Measurements from ENCODE around the gene DPYD. TPM values are rescaled to one million over a fixed set of nuclear protein-coding genes. Genes with fewer than 3 reads are reported as not detected.

Gene DPYD
- total RNA-seq, 1 experiment from 2014 or later, result 0.46 TPM

DNA sequence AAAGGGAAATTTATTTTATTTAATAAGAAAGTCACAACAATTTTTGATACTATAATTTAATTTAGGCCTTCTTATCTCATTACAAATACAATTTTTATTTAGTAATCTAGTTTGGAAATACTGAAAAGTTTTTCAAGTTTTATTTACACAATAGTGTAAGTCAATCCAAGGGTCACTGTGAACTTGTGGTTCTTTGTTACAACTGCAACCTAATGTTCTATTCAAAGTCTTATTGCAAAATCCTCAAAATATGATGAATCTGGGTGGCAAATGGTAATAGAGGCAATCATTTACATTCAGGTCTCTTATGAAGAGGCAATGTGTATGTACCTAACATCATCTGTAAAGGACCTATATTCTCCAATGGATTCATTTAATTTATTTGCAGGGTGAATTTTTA, 421.2 kb downstream of the DPYD start:
- no peak for ATAC-seq

DNA sequence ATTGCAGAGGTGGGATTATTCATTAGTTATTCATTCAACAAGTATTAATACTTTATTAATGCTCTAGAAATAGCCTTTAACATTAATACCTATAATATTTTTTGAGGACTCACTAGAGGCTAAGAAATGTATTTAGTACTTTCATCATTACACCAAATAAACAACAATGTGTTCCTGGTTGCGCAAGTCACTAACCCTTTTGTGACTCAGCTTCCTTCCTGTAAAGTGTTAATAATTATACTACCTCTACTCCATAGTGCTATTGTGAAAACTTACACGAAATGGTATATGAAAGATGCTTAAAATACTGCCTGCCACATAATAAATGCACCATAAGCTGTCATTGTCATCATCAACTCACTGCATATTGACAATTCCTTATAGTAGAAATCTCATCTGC, 431.0 kb downstream of the DPYD start:
- H3K4me1 Mint-ChIP-seq, result no peaks in the 10 kb centered on the region
- POLR2A ChIA-PET, result no interaction called here
- TF ChIP-seq CREM (CRISPR knock-in tag; IDR thresholded peaks at IDR 0.05) (no peak), ZNF232 (CRISPR knock-in tag; IDR thresholded peaks at IDR 0.05) (no peak), GABPB1 (CRISPR knock-in tag; IDR thresholded peaks at IDR 0.05) (no peak), ZNF219 (CRISPR knock-in tag; IDR thresholded peaks at IDR 0.05; ENCODE audit: borderline replicate concordance) (no peak), NR2C2 (CRISPR knock-in tag; IDR thresholded peaks at IDR 0.05) (no peak), ZNF121 (CRISPR knock-in tag; IDR thresholded peaks at IDR 0.05) (no peak)
- TF ChIP-seq, protein P1, sequence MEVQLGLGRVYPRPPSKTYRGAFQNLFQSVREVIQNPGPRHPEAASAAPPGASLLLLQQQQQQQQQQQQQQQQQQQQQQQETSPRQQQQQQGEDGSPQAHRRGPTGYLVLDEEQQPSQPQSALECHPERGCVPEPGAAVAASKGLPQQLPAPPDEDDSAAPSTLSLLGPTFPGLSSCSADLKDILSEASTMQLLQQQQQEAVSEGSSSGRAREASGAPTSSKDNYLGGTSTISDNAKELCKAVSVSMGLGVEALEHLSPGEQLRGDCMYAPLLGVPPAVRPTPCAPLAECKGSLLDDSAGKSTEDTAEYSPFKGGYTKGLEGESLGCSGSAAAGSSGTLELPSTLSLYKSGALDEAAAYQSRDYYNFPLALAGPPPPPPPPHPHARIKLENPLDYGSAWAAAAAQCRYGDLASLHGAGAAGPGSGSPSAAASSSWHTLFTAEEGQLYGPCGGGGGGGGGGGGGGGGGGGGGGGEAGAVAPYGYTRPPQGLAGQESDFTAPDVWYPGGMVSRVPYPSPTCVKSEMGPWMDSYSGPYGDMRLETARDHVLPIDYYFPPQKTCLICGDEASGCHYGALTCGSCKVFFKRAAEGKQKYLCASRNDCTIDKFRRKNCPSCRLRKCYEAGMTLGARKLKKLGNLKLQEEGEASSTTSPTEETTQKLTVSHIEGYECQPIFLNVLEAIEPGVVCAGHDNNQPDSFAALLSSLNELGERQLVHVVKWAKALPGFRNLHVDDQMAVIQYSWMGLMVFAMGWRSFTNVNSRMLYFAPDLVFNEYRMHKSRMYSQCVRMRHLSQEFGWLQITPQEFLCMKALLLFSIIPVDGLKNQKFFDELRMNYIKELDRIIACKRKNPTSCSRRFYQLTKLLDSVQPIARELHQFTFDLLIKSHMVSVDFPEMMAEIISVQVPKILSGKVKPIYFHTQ (CRISPR knock-in tag; IDR thresholded peaks at IDR 0.05), result no peak
- TF ChIP-seq, protein P2, sequence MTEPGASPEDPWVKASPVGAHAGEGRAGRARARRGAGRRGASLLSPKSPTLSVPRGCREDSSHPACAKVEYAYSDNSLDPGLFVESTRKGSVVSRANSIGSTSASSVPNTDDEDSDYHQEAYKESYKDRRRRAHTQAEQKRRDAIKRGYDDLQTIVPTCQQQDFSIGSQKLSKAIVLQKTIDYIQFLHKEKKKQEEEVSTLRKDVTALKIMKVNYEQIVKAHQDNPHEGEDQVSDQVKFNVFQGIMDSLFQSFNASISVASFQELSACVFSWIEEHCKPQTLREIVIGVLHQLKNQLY (CRISPR knock-in tag; IDR thresholded peaks at IDR 0.05), result no peak
- TF ChIP-seq, protein P3, sequence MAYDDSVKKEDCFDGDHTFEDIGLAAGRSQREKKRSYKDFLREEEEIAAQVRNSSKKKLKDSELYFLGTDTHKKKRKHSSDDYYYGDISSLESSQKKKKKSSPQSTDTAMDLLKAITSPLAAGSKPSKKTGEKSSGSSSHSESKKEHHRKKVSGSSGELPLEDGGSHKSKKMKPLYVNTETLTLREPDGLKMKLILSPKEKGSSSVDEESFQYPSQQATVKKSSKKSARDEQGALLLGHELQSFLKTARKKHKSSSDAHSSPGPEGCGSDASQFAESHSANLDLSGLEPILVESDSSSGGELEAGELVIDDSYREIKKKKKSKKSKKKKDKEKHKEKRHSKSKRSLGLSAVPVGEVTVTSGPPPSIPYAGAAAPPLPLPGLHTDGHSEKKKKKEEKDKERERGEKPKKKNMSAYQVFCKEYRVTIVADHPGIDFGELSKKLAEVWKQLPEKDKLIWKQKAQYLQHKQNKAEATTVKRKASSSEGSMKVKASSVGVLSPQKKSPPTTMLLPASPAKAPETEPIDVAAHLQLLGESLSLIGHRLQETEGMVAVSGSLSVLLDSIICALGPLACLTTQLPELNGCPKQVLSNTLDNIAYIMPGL (CRISPR knock-in tag; IDR thresholded peaks at IDR 0.05), result no peak
- DNase-seq (ENCODE audit: low spot score) (no peak), ATAC-seq (no peak)
- H3K4me3 Mint-ChIP-seq, result no peak overlapping the region
- H3K9me3 Mint-ChIP-seq, result peaks cover 6% of the 10 kb centered on the region
- H3K27ac Mint-ChIP-seq, result no peak overlapping the region
- no peaks in the 10 kb centered on the region for H3K27me3 Mint-ChIP-seq (ENCODE audit: low read depth)
- H3K36me3 Mint-ChIP-seq, result no peaks in the 10 kb centered on the region
- CTCF ChIA-PET, result no interaction called here

More for the DNA sequence above, 421.2 kb downstream of the DPYD start:
- TF ChIP-seq NFE2L1 (CRISPR knock-in tag; IDR thresholded peaks at IDR 0.05) (no peak), ZBTB21 (CRISPR knock-in tag; IDR thresholded peaks at IDR 0.05; ENCODE audit: borderline replicate concordance) (no peak), ZNF121 (CRISPR knock-in tag; IDR thresholded peaks at IDR 0.05) (no peak), NR2C2 (CRISPR knock-in tag; IDR thresholded peaks at IDR 0.05) (no peak), RELA (CRISPR knock-in tag; IDR thresholded peaks at IDR 0.05; ENCODE audit: borderline replicate concordance) (no peak), ZNF396 (CRISPR knock-in tag; IDR thresholded peaks at IDR 0.05; ENCODE audit: borderline replicate concordance) (no peak), FOXK1 (CRISPR knock-in tag; IDR thresholded peaks at IDR 0.05) (no peak), CREM (CRISPR knock-in tag; IDR thresholded peaks at IDR 0.05) (no peak), GABPB1 (CRISPR knock-in tag; IDR thresholded peaks at IDR 0.05) (no peak)
- TF ChIP-seq, protein P4, sequence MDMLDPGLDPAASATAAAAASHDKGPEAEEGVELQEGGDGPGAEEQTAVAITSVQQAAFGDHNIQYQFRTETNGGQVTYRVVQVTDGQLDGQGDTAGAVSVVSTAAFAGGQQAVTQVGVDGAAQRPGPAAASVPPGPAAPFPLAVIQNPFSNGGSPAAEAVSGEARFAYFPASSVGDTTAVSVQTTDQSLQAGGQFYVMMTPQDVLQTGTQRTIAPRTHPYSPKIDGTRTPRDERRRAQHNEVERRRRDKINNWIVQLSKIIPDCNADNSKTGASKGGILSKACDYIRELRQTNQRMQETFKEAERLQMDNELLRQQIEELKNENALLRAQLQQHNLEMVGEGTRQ (CRISPR knock-in tag; IDR thresholded peaks at IDR 0.05), result no peak
- TF ChIP-seq, protein P5, sequence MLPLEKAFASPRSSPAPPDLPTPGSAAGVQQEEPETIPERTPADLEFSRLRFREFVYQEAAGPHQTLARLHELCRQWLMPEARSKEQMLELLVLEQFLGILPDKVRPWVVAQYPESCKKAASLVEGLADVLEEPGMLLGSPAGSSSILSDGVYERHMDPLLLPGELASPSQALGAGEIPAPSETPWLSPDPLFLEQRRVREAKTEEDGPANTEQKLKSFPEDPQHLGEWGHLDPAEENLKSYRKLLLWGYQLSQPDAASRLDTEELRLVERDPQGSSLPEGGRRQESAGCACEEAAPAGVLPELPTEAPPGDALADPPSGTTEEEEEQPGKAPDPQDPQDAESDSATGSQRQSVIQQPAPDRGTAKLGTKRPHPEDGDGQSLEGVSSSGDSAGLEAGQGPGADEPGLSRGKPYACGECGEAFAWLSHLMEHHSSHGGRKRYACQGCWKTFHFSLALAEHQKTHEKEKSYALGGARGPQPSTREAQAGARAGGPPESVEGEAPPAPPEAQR (CRISPR knock-in tag; IDR thresholded peaks at IDR 0.05), result no peak
- TF ChIP-seq, protein P6, sequence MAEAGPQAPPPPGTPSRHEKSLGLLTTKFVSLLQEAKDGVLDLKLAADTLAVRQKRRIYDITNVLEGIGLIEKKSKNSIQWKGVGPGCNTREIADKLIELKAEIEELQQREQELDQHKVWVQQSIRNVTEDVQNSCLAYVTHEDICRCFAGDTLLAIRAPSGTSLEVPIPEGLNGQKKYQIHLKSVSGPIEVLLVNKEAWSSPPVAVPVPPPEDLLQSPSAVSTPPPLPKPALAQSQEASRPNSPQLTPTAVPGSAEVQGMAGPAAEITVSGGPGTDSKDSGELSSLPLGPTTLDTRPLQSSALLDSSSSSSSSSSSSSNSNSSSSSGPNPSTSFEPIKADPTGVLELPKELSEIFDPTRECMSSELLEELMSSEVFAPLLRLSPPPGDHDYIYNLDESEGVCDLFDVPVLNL (CRISPR knock-in tag; IDR thresholded peaks at IDR 0.05; ENCODE audit: borderline replicate concordance, low read depth), result no peak
- TF ChIP-seq, protein P7, sequence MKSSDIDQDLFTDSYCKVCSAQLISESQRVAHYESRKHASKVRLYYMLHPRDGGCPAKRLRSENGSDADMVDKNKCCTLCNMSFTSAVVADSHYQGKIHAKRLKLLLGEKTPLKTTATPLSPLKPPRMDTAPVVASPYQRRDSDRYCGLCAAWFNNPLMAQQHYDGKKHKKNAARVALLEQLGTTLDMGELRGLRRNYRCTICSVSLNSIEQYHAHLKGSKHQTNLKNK (CRISPR knock-in tag; IDR thresholded peaks at IDR 0.05), result no peak
- Mint-ChIP-seq H3K4me3 (no peak overlapping the region), H3K4me1 (no peaks in the 10 kb centered on the region), H3K36me3 (no peaks in the 10 kb centered on the region), H3K27ac (no peak overlapping the region), H3K9me3 (no peaks in the 10 kb centered on the region), H3K27me3 (ENCODE audit: low read depth) (no peaks in the 10 kb centered on the region)
- POLR2A ChIA-PET, result no interaction called here
- no peak for DNase-seq (ENCODE audit: low spot score)
- CTCF ChIA-PET, result no interaction called here

All from WTC11 (cell line).